Left ventricle myocardium inferior (tissue), 1 donor: ENCODE data around the gene EPHA8. TPM values are rescaled to one million over a fixed set of nuclear protein-coding genes. Genes with fewer than 3 reads are reported as not detected.

Source experiments
- DNase-seq: peaks from one replicate; pipeline ENCODE4 v3.0.0-alpha.2; 2020
- H3K27ac ChIP-seq: fragments of 200-600 bp; replicated peaks from 2 replicates; pipeline ENCODE4 v1.8.0; 2021
- H3K27me3 ChIP-seq: fragments of 200-600 bp; 2 replicates; pipeline ENCODE4 v1.8.0; 2021; ENCODE audit warnings: low read depth
- H3K36me3 ChIP-seq: fragments of 200-600 bp; 2 replicates; pipeline ENCODE4 v1.8.0; 2021
- H3K4me1 ChIP-seq: fragments of 200-600 bp; 2 replicates; pipeline ENCODE4 v1.8.0; 2021
- H3K4me3 ChIP-seq: fragments of 200-600 bp; 2 replicates; pipeline ENCODE4 v1.8.0; 2021; ENCODE audit warnings: mild to moderate bottlenecking, moderate library complexity
- H3K9me3 ChIP-seq: fragments of 200-600 bp; replicated peaks from 2 replicates; pipeline ENCODE4 v1.8.0; 2021
- CTCF ChIP-seq: fragments of 200-600 bp; IDR thresholded peaks from 2 replicates; pipeline ENCODE4 v1.8.0; 2021; ENCODE audit warnings: antibody characterized with exemption, mild to moderate bottlenecking, borderline replicate concordance
- intact Hi-C: fragments of 100-400 bp; cut with micrococcal nuclease; formaldehyde crosslinking; loops from one replicate; pipeline ENCODE4 v1.11.0; 2022
- total RNA-seq: library from RNA; stranded (reverse); fragmentation: NEBNext Ultra II Directional; extraction: Animal tissue kit (Norgen Biotek cat#: 25700); gene quantifications from one replicate; pipeline ENCODE4 v1.2.1, GENCODE V29; 2021
- donor health status: DM: no; HTN: yes; CAD: no; lungs with severe emphysema.

The EPHA8 gene
- total RNA-seq, 1 donor from 2014 or later, result not detected

GRCh38 chr1:22625262-22625925 is 62.1 kb downstream of the EPHA8 start:
- H3K4me3 ChIP-seq, result no peak overlapping the region
- H3K9me3 ChIP-seq, result no peaks in the 10 kb centered on the region
- DNase-seq, result no peak
- intact Hi-C loops, result no loop called here
- H3K27me3 ChIP-seq, result peaks cover 85% of the 10 kb centered on the region
- H3K27ac ChIP-seq, result no peak overlapping the region
- no peaks in the 10 kb centered on the region for H3K4me1 ChIP-seq
- H3K36me3 ChIP-seq, result no peaks in the 10 kb centered on the region
- TF ChIP-seq CTCF, result no peak

- no peak overlapping the region for H3K4me3 ChIP-seq
- peaks cover 74% of the 10 kb centered on the region for H3K27me3 ChIP-seq
- H3K36me3 ChIP-seq, result no peaks in the 10 kb centered on the region
- no peaks in the 10 kb centered on the region for H3K9me3 ChIP-seq
- intact Hi-C loops, result no loop called here
- no peaks in the 10 kb centered on the region for H3K4me1 ChIP-seq
- DNase-seq, result no peak
- TF ChIP-seq CTCF, result no peak
- H3K27ac ChIP-seq, result no peak overlapping the region
These were observed 63.2 kb downstream of the EPHA8 start for GRCh38 chr1:22626237-22627157.

- DNase-seq, result no peak
- no peak overlapping the region for H3K4me3 ChIP-seq
- intact Hi-C loops, result no loop called here
- TF ChIP-seq CTCF, result no peak
- no peaks in the 10 kb centered on the region for H3K9me3 ChIP-seq
- H3K36me3 ChIP-seq, result no peaks in the 10 kb centered on the region
- peaks cover 65% of the 10 kb centered on the region for H3K27me3 ChIP-seq
- no peak overlapping the region for H3K27ac ChIP-seq
- H3K4me1 ChIP-seq, result no peaks in the 10 kb centered on the region
These were observed 64.0 kb downstream of the EPHA8 start for GRCh38 chr1:22627331-22627730.

- H3K9me3 ChIP-seq, result no peaks in the 10 kb centered on the region
- no peak for DNase-seq
- H3K4me3 ChIP-seq, result no peak overlapping the region
- no peaks in the 10 kb centered on the region for H3K4me1 ChIP-seq
- intact Hi-C loops, result no loop called here
- H3K36me3 ChIP-seq, result no peaks in the 10 kb centered on the region
- H3K27me3 ChIP-seq, result peaks cover 57% of the 10 kb centered on the region
- no peak overlapping the region for H3K27ac ChIP-seq
- no peak for TF ChIP-seq CTCF
These were observed 65.6 kb downstream of the EPHA8 start for GRCh38 chr1:22628698-22629444.

- no peaks in the 10 kb centered on the region for H3K36me3 ChIP-seq
- intact Hi-C loops, result no loop called here
- H3K4me3 ChIP-seq, result no peak overlapping the region
- no peaks in the 10 kb centered on the region for H3K9me3 ChIP-seq
- H3K27ac ChIP-seq, result no peak overlapping the region
- no peak for DNase-seq
- H3K27me3 ChIP-seq, result peaks cover 57% of the 10 kb centered on the region
- TF ChIP-seq CTCF, result no peak
- no peaks in the 10 kb centered on the region for H3K4me1 ChIP-seq
These were observed 66.6 kb downstream of the EPHA8 start for GRCh38 chr1:22629886-22630285.
